Pancreas (tissue), 10 donors: ENCODE results near the gene KIAA0040. TPM values are rescaled to one million over a fixed set of nuclear protein-coding genes. Genes with fewer than 3 reads are reported as not detected.

Experiments
- ATAC-seq, 4 donors: fragments of 200-7000 bp; cut with Tn5 transposase; one replicate each; pipeline versions ENCODE4 v1.8.0 to v1.9.1; 2020; ENCODE audit warnings: mild to moderate bottlenecking in 4 of 4, moderate library complexity in 4 of 4
- DNase-seq, 6 donors: peaks; one replicate each; pipeline ENCODE4 v3.0.0-alpha.2; 2020
- FAIRE-seq: peaks from 2 replicates; lab custom pipeline; 2012; peaks lifted over from hg19 to GRCh38; lab: Jason Lieb, UNC
- H3K27ac ChIP-seq, 4 donors: fragments of 200-600 bp; sonication (generic); 1 replicate in 3 of 4; 2 replicates in 1 of 4; pipeline versions ENCODE4 v1.5.0 to v1.8.0; 2020
- H3K27me3 ChIP-seq, 4 donors: fragments of 200-600 bp; one replicate each; pipeline ENCODE4 v1.8.0; 2021
- H3K36me3 ChIP-seq, 3 donors: fragments of 200-600 bp; sonication (generic) in 1 of 3; one replicate each; pipeline versions ENCODE4 v1.5.0 to v1.8.0; 2020 to 2021
- H3K4me1 ChIP-seq, 3 donors: fragments of 200-600 bp; one replicate each; pipeline ENCODE4 v1.8.0; 2021
- H3K4me3 ChIP-seq, 4 donors: fragments of 200-600 bp; sonication (generic) in 2 of 4; one replicate each; pipeline versions ENCODE4 v1.5.0 to v1.8.0; 2020 to 2021
- H3K9me3 ChIP-seq, 4 donors: fragments of 200-600 bp; one replicate each; pipeline ENCODE4 v1.8.0; 2021
- WGBS, 2 donors: extraction: QIAGEN DNeasy Blood & Tissue Kit; methylation state at CpG; one replicate each; pipeline ENCODE4 v1.1.7; 2013; 5-methylcytosine and 5-hydroxymethylcytosine counted together
- intact Hi-C, 3 donors: fragments of 100-400 bp; cut with DNase I; formaldehyde crosslinking; loops; one replicate each; pipeline versions ENCODE4 v1.11.1 to v1.14.2; 2022
- polyA plus RNA-seq, 2 donors: library from polyadenylated mRNA; stranded (reverse); fragments of 200-250 nt; gene quantifications; one replicate each; pipeline ENCODE4 v1.2.3, GENCODE V29; 2013
- total RNA-seq, 6 donors: library from RNA; stranded (reverse); fragmentation: NEBNext Ultra II Directional in 4 of 6; extraction: Animal tissue kit (Norgen Biotek cat#: 25700) in 4 of 6; gene quantifications; one replicate each; pipeline versions ENCODE4 v1.2.1 to v1.2.4, GENCODE V29; 2021 to 2023
- TF ChIP-seq, protein P1 (sequence below), 4 donors: fragments of 200-600 bp; sonication (generic) in 3 of 4; IDR thresholded peaks; one replicate each; pipeline versions ENCODE4 v1.5.0 to v1.8.0; 2021; ENCODE audit warnings: antibody characterized with exemption in 4 of 4
- donor health status: healthy with polysubstance abuse.
- donor health status: DM: no; HTN: no; CAD: no; lungs with moderate emphysema.
- donor health status: DM: no; HTN: no; CAD: no.
- donor health status: control.
- donor health status: control.
- donor health status: Bipolar disorder and iron deficiency.
- donor health status: DM: yes; HTN: yes; CAD: no.
- donor health status: DM: no; HTN: no; CAD: no.
- donor health status: DM: no; HTN: no; CAD: no.
- donor health status: DM: yes; HTN: yes; CAD: no.

The KIAA0040 gene
- total and polyA plus RNA-seq, 8 donors: 8.4 to 34.2 (median 15.9) TPM

DNA sequence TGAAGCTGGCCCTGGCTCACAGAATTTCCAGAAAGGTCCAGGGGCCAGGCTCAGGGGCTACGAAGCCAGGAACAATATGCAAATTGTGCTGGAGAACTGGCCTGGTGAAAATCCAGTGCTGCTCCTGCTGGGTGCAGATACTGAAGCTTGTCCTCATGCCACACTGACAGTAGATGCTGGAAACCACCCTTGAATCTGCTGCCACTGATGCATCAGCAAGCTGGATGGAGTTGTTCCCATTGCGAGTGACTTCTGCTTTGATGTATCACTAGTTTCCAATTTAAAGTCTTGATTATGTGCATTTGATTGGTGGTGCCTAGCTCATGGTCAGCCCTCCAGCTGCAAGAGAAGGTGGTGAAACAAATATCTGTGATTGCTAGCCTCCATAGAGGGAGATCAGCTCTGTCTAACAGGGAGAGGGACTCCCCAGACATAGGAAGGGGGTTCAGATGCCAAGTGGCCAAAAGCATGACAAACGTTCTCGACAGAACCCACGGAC is 11.0 kb upstream of the KIAA0040 start:
- H3K27me3 ChIP-seq: no peaks in the 10 kb centered on the region
- DNase-seq (no peak), FAIRE-seq (no peak), ATAC-seq (no peak)
- H3K9me3 ChIP-seq: no peaks in the 10 kb centered on the region
- no peak overlapping the region for H3K27ac ChIP-seq
- no peaks in the 10 kb centered on the region for H3K36me3 ChIP-seq
- H3K4me3 ChIP-seq: no peak overlapping the region
- 88 to 92% methylated on average over 5 of the region's 5 CpGs for WGBS, 2 donors
- TF ChIP-seq, protein P1, sequence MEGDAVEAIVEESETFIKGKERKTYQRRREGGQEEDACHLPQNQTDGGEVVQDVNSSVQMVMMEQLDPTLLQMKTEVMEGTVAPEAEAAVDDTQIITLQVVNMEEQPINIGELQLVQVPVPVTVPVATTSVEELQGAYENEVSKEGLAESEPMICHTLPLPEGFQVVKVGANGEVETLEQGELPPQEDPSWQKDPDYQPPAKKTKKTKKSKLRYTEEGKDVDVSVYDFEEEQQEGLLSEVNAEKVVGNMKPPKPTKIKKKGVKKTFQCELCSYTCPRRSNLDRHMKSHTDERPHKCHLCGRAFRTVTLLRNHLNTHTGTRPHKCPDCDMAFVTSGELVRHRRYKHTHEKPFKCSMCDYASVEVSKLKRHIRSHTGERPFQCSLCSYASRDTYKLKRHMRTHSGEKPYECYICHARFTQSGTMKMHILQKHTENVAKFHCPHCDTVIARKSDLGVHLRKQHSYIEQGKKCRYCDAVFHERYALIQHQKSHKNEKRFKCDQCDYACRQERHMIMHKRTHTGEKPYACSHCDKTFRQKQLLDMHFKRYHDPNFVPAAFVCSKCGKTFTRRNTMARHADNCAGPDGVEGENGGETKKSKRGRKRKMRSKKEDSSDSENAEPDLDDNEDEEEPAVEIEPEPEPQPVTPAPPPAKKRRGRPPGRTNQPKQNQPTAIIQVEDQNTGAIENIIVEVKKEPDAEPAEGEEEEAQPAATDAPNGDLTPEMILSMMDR (IDR thresholded peaks at IDR 0.05): no peak
- no peaks in the 10 kb centered on the region for H3K4me1 ChIP-seq
- intact Hi-C loops: no loop called here

DNA sequence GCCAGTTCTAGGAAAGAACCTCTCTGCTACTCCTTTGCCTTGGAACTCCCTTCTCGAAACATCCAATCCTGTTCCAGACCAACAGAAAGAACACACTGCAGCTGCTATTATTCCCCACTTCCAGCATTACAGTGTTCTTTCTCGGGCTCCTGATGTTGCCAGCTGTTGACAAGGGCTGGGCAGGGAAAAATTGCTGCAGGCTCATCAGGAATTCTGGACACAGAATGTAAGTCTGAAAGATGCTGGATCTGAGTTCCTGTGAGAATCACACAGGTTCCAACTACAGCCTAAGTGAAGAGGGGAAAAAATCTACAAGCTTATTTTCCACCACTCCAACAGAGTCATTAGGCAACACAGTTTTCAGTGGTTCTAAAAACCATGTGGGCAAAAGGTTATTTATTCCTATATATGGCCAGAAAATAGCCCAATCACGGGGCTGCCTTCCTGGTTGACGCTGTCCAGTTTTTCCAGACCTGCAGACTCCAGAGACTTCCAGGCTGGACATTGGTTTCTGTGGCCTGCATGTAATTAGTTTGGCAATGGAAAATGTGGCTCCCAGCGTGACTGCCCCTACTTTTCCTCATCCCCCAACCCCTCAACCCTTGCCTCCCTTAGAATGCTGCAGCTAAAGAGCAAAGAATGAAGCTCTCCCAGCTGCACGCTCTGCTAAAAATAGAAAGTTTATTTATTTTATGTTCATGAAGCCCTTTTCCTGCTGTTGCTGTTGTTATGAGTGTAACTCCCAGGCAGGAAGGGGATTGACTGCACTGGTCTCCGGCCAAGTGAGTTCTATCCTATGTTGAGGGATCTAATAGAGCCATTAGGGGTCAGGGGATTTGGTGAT is 8.3 kb upstream of the KIAA0040 start:
- Histone ChIP-seq H3K4me3 (no peak overlapping the region), H3K27ac (peak overlapping the region in 2 of 4 donors; percentile 33 to 42), H3K27me3 (no peaks in the 10 kb centered on the region), H3K36me3 (no peaks in the 10 kb centered on the region), H3K9me3 (no peaks in the 10 kb centered on the region), H3K4me1 (no peaks in the 10 kb centered on the region)
- DNase-seq (no peak), FAIRE-seq (no peak), ATAC-seq (peak in 3 of 4 donors; percentile 40 to 46 (median 44))
- WGBS, 2 donors: 54 to 67% methylated on average over 7 of the region's 7 CpGs
- TF ChIP-seq, protein P1 (IDR thresholded peaks at IDR 0.05): no peak
- intact Hi-C loops: no loop called here

DNA sequence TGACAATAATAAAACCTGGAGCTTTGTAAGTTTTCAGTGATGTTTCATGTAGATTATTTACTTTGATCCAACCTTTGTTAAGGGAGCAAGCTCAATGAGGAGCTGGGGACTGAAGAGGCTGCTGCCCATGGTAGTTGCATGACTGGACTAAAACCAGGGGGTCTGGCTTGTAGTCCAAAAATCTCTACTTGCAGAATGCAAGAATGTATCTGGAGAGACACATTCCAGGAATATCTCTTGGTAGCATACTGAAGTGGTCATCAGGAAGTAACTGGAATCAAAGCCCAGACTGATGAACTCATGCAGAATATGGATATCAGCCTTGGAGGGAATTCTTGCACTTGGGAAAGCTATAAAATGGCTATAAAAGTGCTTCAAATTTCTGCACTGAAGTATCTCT is 5.8 kb upstream of the KIAA0040 start:
- no peak for DNase-seq
- ATAC-seq: no peak
- no peak overlapping the region for H3K4me3 ChIP-seq
- peaks cover 1 to 8% (median 3%) of the 10 kb centered on the region in 3 donors for H3K4me1 ChIP-seq
- intact Hi-C loops: no loop called here
- no peaks in the 10 kb centered on the region for H3K27me3 ChIP-seq
- FAIRE-seq: no peak
- no peaks in the 10 kb centered on the region for H3K36me3 ChIP-seq
- TF ChIP-seq, protein P1 (IDR thresholded peaks at IDR 0.05): no peak
- H3K27ac ChIP-seq: peak overlapping the region in 1 of 4 donors; percentile 62
- no peaks in the 10 kb centered on the region for H3K9me3 ChIP-seq

DNA sequence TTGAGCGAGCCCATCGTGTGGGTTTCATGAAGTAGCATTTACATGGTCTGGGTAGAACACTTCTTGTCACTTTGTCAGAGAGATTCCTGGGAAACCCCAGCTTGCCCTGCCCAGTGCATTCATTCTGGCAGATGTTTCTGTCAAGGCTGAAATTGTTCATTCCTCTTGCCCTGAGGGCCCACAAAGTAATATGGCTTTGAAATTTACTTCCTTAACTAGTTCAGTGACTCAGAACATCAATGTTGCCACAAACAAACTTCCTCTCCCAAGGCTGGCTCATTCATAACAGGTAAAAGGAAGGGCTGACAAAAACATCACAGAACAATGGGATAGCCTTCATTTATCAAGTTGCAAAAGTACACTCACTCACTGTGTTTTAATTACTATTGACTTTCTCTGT is 5.0 kb upstream of the KIAA0040 start:
- TF ChIP-seq, protein P1 (IDR thresholded peaks at IDR 0.05): no peak
- Histone ChIP-seq H3K4me3 (no peak overlapping the region), H3K27ac (peak overlapping the region in 2 of 4 donors; percentile 62 to 82), H3K27me3 (no peaks in the 10 kb centered on the region), H3K4me1 (peaks cover 4 to 10% (median 5%) of the 10 kb centered on the region in 3 donors), H3K9me3 (no peaks in the 10 kb centered on the region), H3K36me3 (no peaks in the 10 kb centered on the region)
- WGBS, 2 donors: 69 to 75% methylated on average over 2 of the region's 2 CpGs
- peak in 2 of 4 donors; percentile 1 to 15 for ATAC-seq
- FAIRE-seq: no peak
- DNase-seq: no peak
- intact Hi-C loops: no loop called here

DNA sequence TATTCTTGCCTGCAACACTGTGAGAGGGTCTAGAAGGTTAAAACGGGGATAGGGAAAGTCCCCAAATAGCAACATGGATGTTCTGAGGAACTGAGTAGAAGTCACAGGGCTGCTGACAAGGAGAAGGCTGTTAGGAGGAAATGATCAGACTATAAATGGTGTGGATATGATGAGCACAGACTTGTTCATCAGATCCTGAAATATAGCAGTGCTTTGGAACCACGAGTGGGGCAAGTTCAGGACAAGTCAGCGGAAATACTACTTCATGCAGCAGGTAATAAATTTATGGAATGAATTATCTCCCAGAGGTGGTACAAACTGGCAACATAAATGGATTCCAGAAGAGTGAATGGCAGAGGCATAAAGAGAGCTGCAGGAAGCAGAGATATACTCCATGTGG is 3.2 kb upstream of the KIAA0040 start:
- H3K27ac ChIP-seq: no peak overlapping the region
- no peaks in the 10 kb centered on the region for H3K9me3 ChIP-seq
- FAIRE-seq (no peak), DNase-seq (no peak), ATAC-seq (no peak)
- H3K36me3 ChIP-seq: no peaks in the 10 kb centered on the region
- peaks cover 10 to 14% (median 12%) of the 10 kb centered on the region in 3 donors for H3K4me1 ChIP-seq
- intact Hi-C loops: no loop called here
- H3K27me3 ChIP-seq: no peaks in the 10 kb centered on the region
- TF ChIP-seq, protein P1 (IDR thresholded peaks at IDR 0.05): no peak
- H3K4me3 ChIP-seq: no peak overlapping the region
- 79 to 85% methylated on average over 3 of the region's 3 CpGs for WGBS, 2 donors
